Vagina (tissue), 2 donors: Measurements from ENCODE around the gene C3.

Source experiments
- POLR2A ChIP-seq, 2 donors: fragments of 450-650 bp; IDR thresholded peaks; one replicate each; pipeline ENCODE4 v1.6.1; 2017; ENCODE audit warnings: antibody characterized with exemption in 2 of 2, mild to moderate bottlenecking in 2 of 2, moderate library complexity in 2 of 2
- POLR2AphosphoS5 ChIP-seq, 2 donors: sonication (generic); formaldehyde crosslinking; IDR thresholded peaks; one replicate each; pipeline ENCODE4 v1.9.0; 2017; ENCODE audit warnings: antibody characterized with exemption in 2 of 2, mild to moderate bottlenecking in 2 of 2, low read depth in 1 of 2; ENCODE audit not compliant: insufficient read depth in 1 of 2
- TF ChIP-seq, protein P1 (sequence below), 3 experiments: fragments of 450-650 bp in 2 of 3; fragments of 200-600 bp in 1 of 3; sonication (generic) in 1 of 3; IDR thresholded peaks; one replicate each; pipeline ENCODE4 v1.5.1; 2017 to 2019; ENCODE audit warnings: antibody characterized with exemption in 3 of 3, mild to moderate bottlenecking in 2 of 3, moderate library complexity in 2 of 3

DNA sequence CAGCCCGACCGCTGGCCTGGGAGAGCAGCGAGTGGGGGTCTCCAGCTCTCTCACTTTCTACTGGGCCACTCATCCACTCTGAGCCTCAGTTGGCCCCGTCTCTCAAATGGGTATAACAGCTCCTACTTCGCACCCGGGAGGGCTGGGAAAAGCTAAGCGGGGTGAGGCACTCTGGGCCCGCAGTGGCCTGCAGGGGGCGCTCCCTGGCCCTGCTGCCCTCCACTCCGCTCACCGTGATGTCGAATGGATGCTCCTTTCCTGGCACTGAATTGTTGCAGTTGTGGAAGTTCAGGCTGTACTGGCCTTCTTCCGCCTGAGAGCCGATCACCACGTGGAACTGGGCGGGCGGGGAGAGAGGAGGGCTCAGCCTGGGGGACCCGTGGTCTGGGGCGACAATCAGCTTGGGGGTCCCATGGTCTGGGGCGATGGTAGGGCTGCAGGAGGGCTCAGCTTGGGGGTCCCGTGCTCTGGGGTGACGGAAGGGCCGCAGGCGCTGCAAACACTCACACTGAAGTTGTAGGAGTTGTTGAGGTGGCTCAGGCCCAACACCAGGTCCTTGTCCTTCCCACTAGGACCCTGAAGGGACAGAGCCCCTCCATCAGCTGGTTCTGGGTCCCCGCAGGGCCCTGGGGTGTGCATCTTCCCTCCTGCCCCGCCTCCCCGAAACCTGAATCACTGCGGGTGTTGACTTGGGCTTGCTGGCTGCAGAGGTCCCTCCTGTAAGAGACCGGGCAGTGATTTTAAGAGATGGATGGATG lies 13.1 kb upstream of the C3 start:
- TF ChIP-seq, protein P1, sequence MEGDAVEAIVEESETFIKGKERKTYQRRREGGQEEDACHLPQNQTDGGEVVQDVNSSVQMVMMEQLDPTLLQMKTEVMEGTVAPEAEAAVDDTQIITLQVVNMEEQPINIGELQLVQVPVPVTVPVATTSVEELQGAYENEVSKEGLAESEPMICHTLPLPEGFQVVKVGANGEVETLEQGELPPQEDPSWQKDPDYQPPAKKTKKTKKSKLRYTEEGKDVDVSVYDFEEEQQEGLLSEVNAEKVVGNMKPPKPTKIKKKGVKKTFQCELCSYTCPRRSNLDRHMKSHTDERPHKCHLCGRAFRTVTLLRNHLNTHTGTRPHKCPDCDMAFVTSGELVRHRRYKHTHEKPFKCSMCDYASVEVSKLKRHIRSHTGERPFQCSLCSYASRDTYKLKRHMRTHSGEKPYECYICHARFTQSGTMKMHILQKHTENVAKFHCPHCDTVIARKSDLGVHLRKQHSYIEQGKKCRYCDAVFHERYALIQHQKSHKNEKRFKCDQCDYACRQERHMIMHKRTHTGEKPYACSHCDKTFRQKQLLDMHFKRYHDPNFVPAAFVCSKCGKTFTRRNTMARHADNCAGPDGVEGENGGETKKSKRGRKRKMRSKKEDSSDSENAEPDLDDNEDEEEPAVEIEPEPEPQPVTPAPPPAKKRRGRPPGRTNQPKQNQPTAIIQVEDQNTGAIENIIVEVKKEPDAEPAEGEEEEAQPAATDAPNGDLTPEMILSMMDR (IDR thresholded peaks at IDR 0.05) = no peak
- no peak for TF ChIP-seq POLR2AphosphoS5 (IDR thresholded peaks at IDR 0.05; ENCODE audit: insufficient read depth in 1 of 2, low read depth in 1 of 2)
- no peak for TF ChIP-seq POLR2A (IDR thresholded peaks at IDR 0.05)
